Urothelium cell line (cell line): ENCODE measurements around the gene GAS7.

Source experiments
- DNase-seq: peaks from one replicate; pipeline ENCODE4 v3.0.0; 2011; ENCODE audit warnings: low spot score, mixed read lengths
- FAIRE-seq: peaks from 2 replicates; lab custom pipeline; 2011; peaks lifted over from hg19 to GRCh38; lab: Jason Lieb, UNC

Gene GAS7

DNA sequence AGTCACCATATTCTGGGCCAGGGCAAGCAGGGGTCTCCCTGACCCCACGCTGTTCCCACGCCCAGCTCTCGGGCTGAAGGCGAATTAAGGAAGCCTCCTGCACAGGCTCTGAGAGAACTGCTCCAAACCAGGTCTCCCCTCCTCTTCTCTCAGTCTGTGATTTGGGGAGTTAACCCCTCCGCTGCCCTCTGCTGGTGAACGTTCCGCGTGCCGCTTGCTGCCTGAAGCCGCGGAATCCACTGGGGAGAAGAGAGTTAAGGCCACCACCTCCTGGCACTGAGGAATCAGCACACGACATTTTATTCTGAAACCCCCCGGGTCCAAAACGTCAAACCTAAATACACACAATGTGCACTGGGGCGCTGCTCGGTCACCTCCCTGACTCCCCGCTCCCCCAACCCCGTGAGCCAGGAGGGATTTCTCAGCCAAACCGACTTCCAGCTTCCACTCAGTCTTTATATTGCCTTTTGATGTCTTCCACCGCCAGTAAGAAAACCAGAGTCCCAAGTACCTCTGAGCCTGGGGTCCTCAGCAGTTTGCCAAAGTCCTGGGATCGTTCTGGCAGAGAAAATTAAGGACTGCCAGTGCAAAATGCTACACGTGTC lies 238.9 kb downstream of the GAS7 start:
- DNase-seq: peak; percentile 66

DNA sequence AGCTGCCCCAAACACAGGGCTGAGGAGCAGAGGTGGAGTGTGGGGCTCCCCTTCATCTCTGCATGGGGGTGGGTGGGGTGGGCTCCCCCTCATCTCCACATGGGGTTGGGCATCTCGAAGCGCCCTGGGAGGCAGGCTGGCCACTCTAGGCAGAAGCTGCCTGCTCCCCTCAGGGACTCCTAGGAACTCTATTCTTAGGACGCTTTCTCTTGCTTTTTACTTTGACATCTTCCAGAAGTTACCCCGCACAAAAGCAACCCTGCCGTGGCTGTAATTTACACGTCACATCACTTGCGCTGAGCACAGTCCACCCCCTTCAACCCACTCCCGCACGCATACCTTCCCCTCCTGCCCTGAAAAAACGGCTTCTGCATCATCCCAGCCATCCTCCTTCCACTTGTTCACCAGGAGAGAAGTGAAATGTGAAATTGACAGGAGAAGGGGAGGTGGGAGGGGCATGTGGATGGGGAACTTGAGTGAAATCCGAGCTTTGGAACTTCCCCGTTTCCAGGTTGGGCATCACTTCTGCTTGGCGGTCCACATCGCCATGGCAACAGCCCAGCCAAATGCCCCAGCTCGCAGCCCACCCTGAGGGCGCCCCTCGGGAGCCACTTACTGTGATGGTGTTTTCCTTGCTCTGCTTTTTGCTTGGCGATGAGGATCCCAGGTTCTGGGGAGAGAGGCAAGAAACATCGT lies 239.7 kb downstream of the GAS7 start:
- no peak for DNase-seq
- no peak for FAIRE-seq

More for the DNA sequence above, 238.9 kb downstream of the GAS7 start:
- no peak for FAIRE-seq

DNA sequence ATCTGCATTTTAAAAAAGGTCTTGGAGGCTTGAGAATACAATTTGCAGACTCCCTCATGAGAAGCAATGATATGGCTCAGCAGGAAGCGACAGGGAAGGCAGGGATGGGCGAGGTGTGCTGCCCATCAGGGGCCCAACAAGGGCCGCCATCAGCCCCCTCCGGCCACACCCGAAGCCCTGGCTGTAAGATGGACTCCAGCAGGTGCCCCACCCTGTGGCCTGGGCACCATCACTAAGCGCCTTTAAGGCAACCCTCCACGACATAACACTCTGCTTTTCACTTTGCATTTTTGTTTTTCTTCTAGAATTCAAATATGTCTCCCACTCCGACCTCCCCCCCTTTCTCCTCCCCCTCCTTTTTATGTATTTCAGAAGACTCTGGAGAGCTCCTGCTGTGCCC lies 241.2 kb downstream of the GAS7 start:
- no peak for DNase-seq
- FAIRE-seq: no peak

DNA sequence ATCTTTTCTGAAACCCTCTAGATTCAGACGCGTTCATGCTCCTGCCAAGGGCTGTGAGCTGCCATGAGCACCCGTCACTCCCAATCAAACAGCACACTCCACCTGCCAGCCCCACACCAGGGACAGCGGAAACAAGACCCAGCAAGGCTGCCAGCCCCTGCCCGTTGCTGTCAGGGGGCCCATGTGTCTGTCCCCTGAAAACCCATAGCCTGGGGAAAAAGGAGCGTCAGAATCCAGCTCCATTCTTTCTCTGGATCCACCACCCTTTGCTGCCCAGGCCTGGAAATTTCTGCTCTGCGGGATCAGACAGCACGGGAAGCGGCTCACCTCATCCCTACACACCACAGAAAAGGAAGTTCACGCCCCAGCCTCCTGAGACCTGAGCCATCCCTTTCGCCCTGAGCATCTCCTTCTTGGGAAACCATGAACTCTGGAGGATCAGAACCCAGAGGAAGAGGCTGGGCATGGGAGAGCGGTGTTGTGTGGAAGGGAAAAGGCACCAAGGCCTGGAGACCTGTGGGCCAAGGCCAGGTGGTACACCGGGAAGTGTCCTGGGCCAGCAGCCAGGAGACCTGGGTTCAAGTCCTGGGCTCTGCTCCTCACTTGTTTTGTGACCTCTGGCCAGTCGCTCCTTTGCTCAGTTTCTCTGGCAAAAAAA lies 241.8 kb downstream of the GAS7 start:
- FAIRE-seq: no peak

DNA sequence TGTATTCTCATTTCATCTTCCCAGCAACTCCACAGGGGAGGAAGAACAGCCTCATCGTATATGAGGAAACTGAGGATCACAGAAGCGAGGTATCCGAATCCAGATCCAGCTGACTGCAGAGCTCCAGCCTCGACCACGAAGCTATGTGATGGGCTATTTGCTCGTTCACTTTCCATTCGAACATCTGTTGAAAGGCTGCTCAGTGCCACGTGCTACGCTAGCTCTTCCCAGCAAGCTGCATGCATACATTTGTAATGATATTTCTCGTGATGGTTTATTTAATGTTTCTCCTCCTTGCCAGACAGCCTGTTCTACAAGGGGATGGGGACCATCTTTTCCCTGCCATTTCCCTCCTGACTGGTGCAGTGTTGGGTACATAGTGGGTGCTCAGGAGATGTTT lies 244.9 kb downstream of the GAS7 start:
- FAIRE-seq: no peak
- no peak for DNase-seq

More for the DNA sequence above, 241.8 kb downstream of the GAS7 start:
- DNase-seq: no peak

DNA sequence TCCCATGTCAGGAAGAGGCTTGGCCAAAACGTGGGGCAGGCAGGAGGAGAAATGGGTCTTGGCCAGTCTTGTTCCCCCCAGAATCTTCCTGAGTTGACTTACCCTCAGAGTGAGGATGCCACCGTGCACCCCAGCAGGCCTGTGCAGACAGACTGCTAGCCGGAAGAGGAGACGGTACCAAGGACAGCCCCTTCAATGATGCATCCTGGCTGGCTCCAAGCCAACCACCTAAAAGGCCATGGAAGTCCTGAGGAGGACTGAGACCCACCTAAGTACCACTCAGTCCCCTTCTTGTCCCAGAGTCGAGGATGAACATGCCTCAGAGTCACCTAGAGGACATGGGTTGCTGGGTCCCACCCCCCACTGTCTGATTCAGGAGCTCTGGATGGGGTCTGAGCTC lies 246.6 kb downstream of the GAS7 start:
- DNase-seq: no peak
- FAIRE-seq: no peak

DNA sequence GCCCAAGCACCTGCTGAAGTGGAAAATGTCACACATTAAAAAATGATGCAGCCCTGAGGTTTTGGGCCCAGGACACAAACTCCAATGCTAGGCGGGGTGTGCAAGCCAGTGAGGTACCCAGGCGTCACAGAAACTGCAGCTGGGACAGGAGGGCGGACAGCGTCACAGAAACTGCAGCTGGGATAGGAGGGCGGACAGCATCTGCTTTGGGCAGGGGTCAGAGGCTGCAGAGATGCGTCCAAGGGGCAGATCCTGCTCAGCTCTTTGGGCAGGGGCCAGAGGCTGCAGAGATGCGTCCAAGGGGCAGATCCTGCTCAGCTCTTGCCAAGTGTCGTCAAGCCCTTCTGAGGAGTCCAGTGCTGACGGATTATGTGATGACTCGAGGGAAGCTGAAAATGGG lies 249.5 kb downstream of the GAS7 start:
- no peak for FAIRE-seq
- DNase-seq: no peak

DNA sequence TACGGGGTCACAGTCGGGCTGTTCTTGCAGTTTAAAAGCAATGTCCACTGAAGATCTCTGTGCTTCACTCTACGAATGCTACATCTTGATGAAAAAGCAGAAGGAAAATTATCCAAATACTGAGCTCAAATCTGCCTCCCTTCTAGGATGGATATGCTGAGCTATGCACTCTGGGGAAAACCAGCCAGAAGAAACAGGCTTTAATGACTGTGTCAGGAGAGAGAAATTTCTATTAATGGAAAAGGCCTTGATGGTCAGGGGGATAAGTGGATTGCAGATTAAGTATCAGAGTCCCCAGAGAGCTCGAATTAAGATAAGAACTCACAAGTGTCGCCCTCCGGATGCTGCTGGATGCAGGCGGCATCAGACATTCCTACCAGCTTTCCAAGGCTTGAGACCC lies 253.7 kb downstream of the GAS7 start:
- FAIRE-seq (no peak), DNase-seq (no peak)

DNA sequence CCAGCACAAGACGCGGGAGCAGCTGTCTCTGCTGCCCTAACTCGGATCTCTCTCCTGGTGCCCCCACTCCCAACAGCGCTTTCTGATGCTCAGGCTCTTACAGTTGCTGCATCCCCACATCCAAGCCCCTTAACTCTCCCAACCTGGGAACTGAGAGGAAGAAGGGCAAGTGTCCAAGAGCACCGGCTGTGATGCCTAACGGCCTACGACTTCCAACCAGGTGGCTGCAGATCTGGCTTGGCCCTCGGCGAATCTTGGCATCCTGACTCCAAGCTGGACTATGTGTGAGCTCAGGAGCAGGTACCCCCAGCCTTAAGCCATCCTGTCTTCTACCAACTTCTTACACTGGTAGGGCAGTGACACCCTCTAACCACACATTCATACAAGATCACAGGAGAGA lies 255.1 kb downstream of the GAS7 start:
- DNase-seq (no peak), FAIRE-seq (no peak)

DNA sequence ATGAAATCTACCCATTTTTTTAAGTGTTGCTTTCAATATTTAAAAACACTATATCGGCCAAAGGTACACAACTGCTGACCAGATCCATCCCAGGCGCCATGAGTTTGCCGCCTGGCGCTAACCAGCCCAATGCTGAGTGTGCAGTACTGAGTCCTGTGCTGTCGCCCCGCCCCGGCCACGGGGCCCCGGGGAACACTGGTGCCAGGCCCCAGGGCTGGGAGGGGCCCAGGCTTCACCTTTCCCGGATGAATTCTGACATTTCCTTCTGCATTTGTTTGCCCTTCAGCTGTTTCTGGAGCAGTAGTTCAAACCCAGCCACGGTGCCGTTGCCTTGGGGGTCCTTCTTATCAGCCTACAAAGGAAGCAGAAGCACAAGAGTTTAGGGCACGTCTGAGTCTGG lies 255.5 kb downstream of the GAS7 start:
- DNase-seq (no peak), FAIRE-seq (no peak)

DNA sequence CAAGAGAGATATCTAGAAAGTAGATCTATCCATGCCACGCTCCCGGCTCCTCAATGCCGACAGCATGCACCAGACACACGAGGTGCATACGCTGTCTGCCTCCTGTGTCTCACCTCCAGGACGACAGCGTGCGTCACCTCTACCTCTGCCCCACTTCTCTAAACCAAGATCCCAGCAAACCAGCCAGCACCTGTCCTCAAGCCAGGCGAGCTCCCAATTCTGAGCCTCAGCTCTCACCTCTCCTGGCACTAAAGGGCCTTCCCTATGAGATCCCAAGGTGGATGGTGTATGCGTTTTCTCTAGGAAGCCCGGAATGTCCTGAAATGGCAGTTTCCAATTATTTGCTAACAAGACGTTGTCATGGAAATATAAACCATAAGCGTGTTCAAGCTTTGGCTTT lies 257.1 kb downstream of the GAS7 start:
- FAIRE-seq (no peak), DNase-seq (no peak)

DNA sequence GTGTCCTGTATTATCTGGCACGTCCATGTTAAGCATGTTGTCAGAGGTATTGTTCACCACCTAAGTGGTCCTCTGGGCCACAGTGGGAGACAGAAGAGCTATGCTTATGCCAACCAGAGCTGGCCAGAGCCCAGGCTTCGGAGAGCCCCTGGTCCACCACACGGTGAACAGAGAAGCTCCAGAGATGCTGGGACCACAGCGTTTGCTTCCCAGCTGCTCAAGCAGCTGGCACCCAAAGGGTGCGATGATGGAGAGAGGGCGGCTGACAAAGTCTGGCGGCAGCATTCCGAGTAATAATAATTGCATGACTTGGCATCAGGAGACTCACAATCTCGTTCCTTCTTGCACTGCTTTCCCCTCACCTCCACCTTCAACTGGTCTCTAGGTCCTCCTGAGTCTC lies 257.6 kb downstream of the GAS7 start:
- FAIRE-seq (no peak), DNase-seq (no peak)

DNA sequence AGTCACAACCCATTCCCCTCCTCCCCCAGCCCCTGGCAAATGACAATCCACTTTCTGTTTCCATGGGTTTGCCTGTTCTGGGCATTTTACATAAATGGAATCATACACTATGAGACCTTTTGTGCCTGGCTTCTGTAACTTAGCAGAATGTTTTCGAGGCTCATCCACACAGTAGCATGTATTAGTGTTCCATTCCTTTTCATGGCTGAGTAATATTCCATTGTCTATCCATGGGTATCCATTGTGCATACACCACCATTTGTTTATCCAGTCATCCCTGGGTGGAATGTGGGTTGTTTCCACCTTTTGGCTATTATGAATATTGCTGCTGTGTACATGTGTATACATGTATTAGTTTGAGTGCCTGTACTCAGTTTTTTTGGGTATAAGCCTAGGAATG lies 259.6 kb downstream of the GAS7 start:
- no peak for FAIRE-seq
- no peak for DNase-seq

DNA sequence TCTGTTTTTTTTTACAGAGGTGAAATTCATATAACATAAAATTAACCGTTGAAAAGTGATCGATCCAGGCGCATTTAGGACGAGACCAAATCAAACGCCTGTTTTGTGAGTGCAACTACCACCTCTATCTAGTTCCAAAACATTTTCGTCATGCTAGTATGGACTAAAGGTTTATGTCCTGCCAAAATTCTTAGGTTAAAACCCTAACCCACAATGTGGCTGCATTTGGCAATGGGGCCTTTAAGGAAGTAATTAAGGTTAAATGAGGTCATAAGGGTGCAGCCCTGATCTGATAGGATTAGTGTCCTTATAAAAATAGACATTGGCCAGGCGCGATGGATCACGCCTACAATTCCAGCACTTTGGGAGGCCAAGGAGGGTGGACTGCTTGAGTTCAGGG lies 260.5 kb downstream of the GAS7 start:
- no peak for FAIRE-seq
- no peak for DNase-seq

DNA sequence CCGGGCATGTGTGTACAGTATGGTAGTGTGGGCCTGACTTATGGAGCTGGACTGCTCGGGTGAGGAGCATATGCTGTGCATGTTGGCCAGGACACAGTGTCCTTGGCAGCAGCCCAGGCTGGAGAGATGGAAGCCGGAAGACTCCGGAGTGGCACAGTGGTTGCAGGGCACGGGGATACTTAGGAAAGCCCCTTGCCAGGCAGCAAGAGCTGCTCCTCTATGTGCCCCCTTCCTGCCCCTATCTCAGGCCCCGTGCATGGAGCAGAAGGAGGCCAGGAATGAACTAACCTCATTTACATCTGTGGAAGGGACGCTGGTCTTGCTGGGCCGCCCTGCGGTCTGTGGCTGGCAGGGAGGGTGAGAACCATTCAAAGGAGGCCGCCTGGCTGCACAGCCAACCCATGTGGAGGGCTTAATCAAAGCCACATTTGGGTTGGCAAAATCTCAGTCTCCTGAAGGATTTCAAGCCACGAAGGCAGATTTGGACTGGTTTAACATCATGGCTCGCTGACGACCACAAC lies 261.1 kb downstream of the GAS7 start:
- DNase-seq (no peak), FAIRE-seq (no peak)

DNA sequence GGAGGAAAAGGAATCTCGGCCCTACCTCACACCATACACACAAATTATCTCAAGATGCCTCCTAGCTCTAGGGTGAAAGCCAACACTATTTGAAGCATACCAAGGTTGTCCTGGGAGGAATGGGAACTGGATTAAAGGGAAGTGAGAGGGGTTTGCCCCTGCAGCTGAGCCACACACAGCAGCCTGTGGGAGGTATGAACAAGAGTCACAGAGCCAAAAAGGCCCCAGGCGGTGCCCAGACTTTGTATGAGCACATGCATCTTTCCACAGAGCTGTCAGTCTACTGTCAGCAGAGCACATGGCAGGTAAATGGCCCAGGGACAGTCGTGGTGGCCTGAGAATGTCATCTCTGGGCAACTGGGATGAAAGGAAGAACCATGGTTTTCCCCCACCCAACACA lies 262.3 kb downstream of the GAS7 start:
- FAIRE-seq (no peak), DNase-seq (no peak)

DNA sequence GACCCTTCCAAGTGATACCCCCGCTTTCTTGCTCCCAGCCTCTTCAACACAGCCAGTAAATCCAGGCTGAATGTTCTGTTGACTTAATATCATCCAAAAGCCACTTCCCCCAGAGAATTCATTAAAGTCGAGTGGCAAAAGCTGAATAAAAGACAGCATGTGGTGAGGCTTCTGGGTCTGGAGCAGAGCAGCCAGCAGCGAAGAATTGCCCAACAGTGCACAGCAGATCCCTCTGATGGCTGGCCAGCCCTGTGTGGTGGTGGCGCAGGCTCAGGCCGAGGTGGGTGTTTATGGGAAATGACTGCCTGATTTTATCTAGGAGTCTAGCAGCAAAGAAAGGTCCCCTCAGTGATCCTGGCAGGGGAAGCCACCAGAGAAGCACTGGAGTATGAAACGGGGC lies 263.0 kb downstream of the GAS7 start:
- FAIRE-seq (no peak), DNase-seq (no peak)

DNA sequence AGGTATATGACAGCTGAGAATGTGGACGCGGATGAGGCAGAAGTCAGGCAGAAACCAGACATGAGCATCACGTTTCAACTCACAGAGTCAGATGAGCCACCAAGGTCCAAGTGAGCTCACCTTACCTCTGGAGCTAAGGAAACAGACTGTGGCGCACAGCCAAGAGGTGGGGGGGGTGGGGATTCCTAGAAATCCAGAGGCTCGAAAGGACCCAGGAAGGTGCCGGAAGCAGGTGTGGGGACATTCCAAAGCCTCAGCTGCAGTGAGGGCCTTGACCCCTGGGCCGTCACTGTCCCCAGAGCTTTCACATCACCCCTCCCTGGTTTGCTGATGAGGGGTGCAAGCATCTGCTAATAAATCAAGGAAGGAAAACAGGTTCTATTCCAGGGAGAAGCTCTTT lies 264.1 kb downstream of the GAS7 start:
- DNase-seq (no peak), FAIRE-seq (no peak)

DNA sequence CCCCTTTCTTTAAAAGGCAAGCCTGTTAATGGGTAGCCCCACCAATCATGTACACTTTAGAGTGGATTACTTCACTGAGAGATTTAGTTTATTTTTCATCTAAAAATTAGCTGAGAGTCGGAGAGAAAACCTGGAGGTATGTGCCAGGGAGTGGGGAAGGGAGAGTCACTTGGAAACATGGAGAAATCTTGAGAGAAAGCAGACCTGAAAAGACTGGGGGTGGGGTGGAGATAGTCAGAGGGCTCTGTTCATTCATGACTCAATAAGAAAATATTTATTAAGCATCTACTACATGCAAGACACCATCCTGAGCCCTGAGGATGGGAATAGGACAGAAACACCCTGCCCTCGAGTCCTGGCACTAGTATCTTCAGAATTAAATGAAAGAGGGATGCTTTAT lies 265.9 kb downstream of the GAS7 start:
- FAIRE-seq (no peak), DNase-seq (peak; percentile 22)

DNA sequence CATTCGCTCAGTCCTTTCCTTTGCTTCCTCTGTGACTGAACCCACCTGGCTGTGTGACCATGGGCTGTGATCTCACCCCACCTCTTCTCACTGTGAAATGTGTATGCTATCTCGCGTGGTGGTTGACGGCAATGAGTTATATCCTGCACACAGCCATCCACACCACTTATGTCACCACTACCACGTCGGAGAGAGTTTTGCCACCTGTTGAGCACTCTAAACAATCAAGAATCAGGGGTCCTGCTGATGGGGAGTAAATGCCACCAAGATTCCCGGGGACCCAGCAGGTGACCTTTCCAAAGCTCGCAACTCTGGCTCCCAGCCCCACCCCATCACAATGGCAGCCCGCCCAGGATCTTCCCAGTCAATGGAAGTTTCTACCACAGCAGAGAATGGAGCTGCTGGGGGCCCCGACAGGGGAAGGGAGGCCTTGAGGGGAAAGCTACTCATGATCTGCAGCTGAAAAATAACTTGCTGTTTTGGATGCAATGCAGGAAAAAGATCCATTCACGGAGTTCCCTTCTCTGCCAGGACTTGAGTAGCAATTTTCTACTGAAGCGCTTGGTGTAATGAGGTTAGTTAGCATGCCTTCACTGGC lies 267.2 kb downstream of the GAS7 start:
- DNase-seq (no peak), FAIRE-seq (no peak)

DNA sequence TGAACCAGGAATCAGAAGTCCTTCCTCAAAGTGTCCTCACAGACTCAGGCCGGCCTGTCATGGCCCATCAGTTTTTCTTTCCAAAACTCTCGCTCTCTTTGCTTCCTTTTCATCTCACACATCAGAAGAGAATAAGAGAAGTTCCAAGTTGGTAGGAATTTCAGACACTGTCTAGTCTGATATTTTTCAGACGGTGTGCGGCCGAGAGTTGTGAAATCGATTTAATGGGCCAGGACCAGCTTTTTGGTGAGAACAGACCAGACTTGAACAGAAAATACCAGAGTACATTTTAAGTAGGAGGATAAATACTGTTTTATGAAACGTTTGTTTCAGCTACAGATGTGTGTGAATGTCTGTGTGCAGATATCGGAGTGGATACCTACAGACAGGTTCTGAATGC lies 268.5 kb downstream of the GAS7 start:
- FAIRE-seq (no peak), DNase-seq (no peak)
